Stimulated activated CD4-positive, alpha-beta T cell treated with anti-CD3 and anti-CD28 coated beads, Interleukin-4, amount 100 ng/mL, for 1 hour (primary cell): Measurements from ENCODE around the gene SPTB.
A peak's percentile ranks its signal among the peaks of the same experiment; 100 is the strongest.

ENCODE experiments used
- DNase-seq: peaks from one replicate; pipeline ENCODE4 v3.0.0-alpha.2; 2020

SPTB gene

GRCh38 chr14:64763085-64763782 lies 116.5 kb downstream of the SPTB start:
- no peak for DNase-seq

- peak; percentile 34 for DNase-seq
Measured at GRCh38 chr14:64762044-64763034, 117.4 kb downstream of the SPTB start.

GRCh38 chr14:64761441-64762043 lies 118.2 kb downstream of the SPTB start:
- DNase-seq: no peak

GRCh38 chr14:64760916-64761315 lies 118.8 kb downstream of the SPTB start:
- no peak for DNase-seq

GRCh38 chr14:64760146-64760755 lies 119.5 kb downstream of the SPTB start:
- DNase-seq: peak; percentile 62

GRCh38 chr14:64759555-64759938 lies 120.2 kb downstream of the SPTB start:
- no peak for DNase-seq

- DNase-seq: no peak
Measured at GRCh38 chr14:64758691-64759554, 120.8 kb downstream of the SPTB start.

GRCh38 chr14:64758025-64758521 lies 121.6 kb downstream of the SPTB start:
- no peak for DNase-seq

GRCh38 chr14:64757601-64758000 lies 122.1 kb downstream of the SPTB start:
- DNase-seq: no peak

GRCh38 chr14:64756712-64757111 lies 123.0 kb downstream of the SPTB start:
- DNase-seq: no peak

- peak; percentile 50 for DNase-seq
Measured at GRCh38 chr14:64755781-64756221, 123.9 kb downstream of the SPTB start.

- no peak for DNase-seq
Measured at GRCh38 chr14:64754685-64755084, 125.0 kb downstream of the SPTB start.

- DNase-seq: no peak
Measured at GRCh38 chr14:64753999-64754398, 125.7 kb downstream of the SPTB start.

- DNase-seq: no peak
Measured at GRCh38 chr14:64753374-64753773, 126.3 kb downstream of the SPTB start.

- DNase-seq: no peak
Measured at GRCh38 chr14:64752909-64753308, 126.8 kb downstream of the SPTB start.

GRCh38 chr14:64748995-64749714 lies 130.6 kb downstream of the SPTB start:
- no peak for DNase-seq

- no peak for DNase-seq
Measured at GRCh38 chr14:64748521-64748920, 131.2 kb downstream of the SPTB start.

- no peak for DNase-seq
Measured at GRCh38 chr14:64747327-64747726, 132.4 kb downstream of the SPTB start.

GRCh38 chr14:64746298-64747250 lies 133.1 kb downstream of the SPTB start:
- no peak for DNase-seq
